H9 (cell line): Measurements from ENCODE around the gene OR2T27. TPM values are rescaled to one million over a fixed set of nuclear protein-coding genes. Genes with fewer than 3 reads are reported as not detected.
"Not testable (repeated sequence)": the region's sequence is repeated elsewhere in the genome, so short reads cannot be mapped to it uniquely, and the experiment has no call there.

Experiments used
- DNase-seq: peaks from one replicate; pipeline ENCODE4 v3.0.0-alpha.2; 2017
- H2AFZ ChIP-seq: one replicate; pipeline ENCODE4 v1.6.1; 2013; ENCODE audit warnings: mild to moderate bottlenecking, low read length, control low read depth, moderate library complexity
- H2AK5ac ChIP-seq: 2 replicates; pipeline ENCODE4 v1.6.1; 2013; ENCODE audit warnings: low read length, control low read depth, mixed read lengths; ENCODE audit not compliant: insufficient read length
- H2BK120ac ChIP-seq: one replicate; pipeline ENCODE4 v1.6.1; 2013; ENCODE audit warnings: low read depth, mild to moderate bottlenecking, low read length, control low read depth, inconsistent platforms; ENCODE audit not compliant: poor library complexity, severe bottlenecking
- H2BK12ac ChIP-seq: 2 replicates; pipeline ENCODE4 v1.6.1; 2013; ENCODE audit warnings: low read length, control low read depth, mixed read lengths, low read depth; ENCODE audit not compliant: insufficient read length
- H2BK15ac ChIP-seq: 2 replicates; pipeline ENCODE4 v1.6.1; 2013; ENCODE audit warnings: low read depth, low read length, control low read depth
- H2BK20ac ChIP-seq: one replicate; pipeline ENCODE4 v1.6.1; 2013; ENCODE audit warnings: low read depth, mild to moderate bottlenecking, low read length, control low read depth, inconsistent platforms; ENCODE audit not compliant: poor library complexity, severe bottlenecking
- H2BK5ac ChIP-seq: 2 replicates; pipeline ENCODE4 v1.6.1; 2013; ENCODE audit warnings: low read length, control low read depth, mixed read lengths; ENCODE audit not compliant: insufficient read length
- H3K14ac ChIP-seq: 2 replicates; pipeline ENCODE4 v1.6.1; 2013; ENCODE audit warnings: low read length, control low read depth; ENCODE audit not compliant: insufficient read depth
- H3K18ac ChIP-seq: 2 replicates; pipeline ENCODE4 v1.6.1; 2013; ENCODE audit warnings: low read depth, mild to moderate bottlenecking, mixed read lengths, low read length, control low read depth; ENCODE audit not compliant: insufficient read length
- H3K23ac ChIP-seq: 2 replicates; pipeline ENCODE4 v1.6.1; 2013; ENCODE audit warnings: low read length, control low read depth, mixed read lengths, low read depth; ENCODE audit not compliant: insufficient read length
- H3K23me2 ChIP-seq: 2 replicates; pipeline ENCODE4 v1.6.1; 2013; ENCODE audit warnings: low read depth, mild to moderate bottlenecking, mixed read lengths, low read length, control low read depth; ENCODE audit not compliant: insufficient read length, poor library complexity, severe bottlenecking
- H3K27ac ChIP-seq: 2 replicates; pipeline ENCODE4 v1.5.1; 2013; ENCODE audit warnings: low read length, control low read depth, mixed read lengths, low read depth; ENCODE audit not compliant: insufficient read length
- H3K27me3 ChIP-seq: 2 replicates; pipeline ENCODE4 v1.6.1; 2013; ENCODE audit warnings: low read length, control low read depth, inconsistent platforms; ENCODE audit not compliant: insufficient read depth
- H3K4ac ChIP-seq: 2 replicates; pipeline ENCODE4 v1.6.1; 2013; ENCODE audit warnings: low read depth, mild to moderate bottlenecking, control low read depth, inconsistent platforms, low read length, moderate library complexity
- H3K4me1 ChIP-seq: 2 replicates; pipeline ENCODE4 v1.6.1; 2013; ENCODE audit warnings: low read length, control low read depth, inconsistent platforms; ENCODE audit not compliant: insufficient read depth
- H3K4me2 ChIP-seq: 2 replicates; pipeline ENCODE4 v1.6.1; 2013; ENCODE audit warnings: low read length, control low read depth, mixed read lengths; ENCODE audit not compliant: insufficient read length, insufficient read depth
- H3K56ac ChIP-seq: 2 replicates; pipeline ENCODE4 v1.6.1; 2013; ENCODE audit warnings: low read depth, mild to moderate bottlenecking, mixed read lengths, low read length, control low read depth; ENCODE audit not compliant: insufficient read length
- H3K79me1 ChIP-seq: 2 replicates; pipeline ENCODE4 v1.6.1; 2013; ENCODE audit warnings: low read depth, mild to moderate bottlenecking, moderate library complexity, low read length, control low read depth, inconsistent platforms; ENCODE audit not compliant: insufficient read depth, poor library complexity, severe bottlenecking
- H3K79me2 ChIP-seq: 2 replicates; pipeline ENCODE4 v1.6.1; 2013; ENCODE audit warnings: low read length, control low read depth, inconsistent platforms; ENCODE audit not compliant: insufficient read depth
- H3K9ac ChIP-seq: 2 replicates; pipeline ENCODE4 v1.6.1; 2013; ENCODE audit warnings: low read length, control low read depth, mixed read lengths; ENCODE audit not compliant: insufficient read length; ENCODE audit errors: extremely low read depth
- H3K9me3 ChIP-seq: one replicate; pipeline ENCODE4 v1.6.1; 2013; ENCODE audit warnings: low read depth, low read length, inconsistent platforms; ENCODE audit not compliant: control insufficient read depth
- H3T11ph ChIP-seq: one replicate; pipeline ENCODE4 v1.6.1; 2013; ENCODE audit warnings: mild to moderate bottlenecking, low read length, control low read depth, inconsistent platforms
- H4K20me1 ChIP-seq: one replicate; pipeline ENCODE4 v1.6.1; 2013; ENCODE audit not compliant: control insufficient read depth, insufficient read length, insufficient read depth
- H4K5ac ChIP-seq: 2 replicates; pipeline ENCODE4 v1.6.1; 2013; ENCODE audit warnings: low read depth, mild to moderate bottlenecking, mixed read lengths, low read length, control low read depth; ENCODE audit not compliant: insufficient read length
- H4K8ac ChIP-seq: replicated peaks from 2 replicates; pipeline ENCODE4 v1.6.1; 2013; ENCODE audit warnings: low read length, control low read depth, mixed read lengths, low read depth; ENCODE audit not compliant: insufficient read length
- H4K91ac ChIP-seq: 2 replicates; pipeline ENCODE4 v1.6.1; 2013; ENCODE audit warnings: low read depth, mild to moderate bottlenecking, moderate library complexity, mixed read lengths, low read length, control low read depth; ENCODE audit not compliant: insufficient read length
- H3K27ac Mint-ChIP-seq, 3 experiments: 2 replicates in 2 of 3; 3 replicates in 1 of 3; pipeline ENCODE4 v1.8.0; 2020 to 2021; ENCODE audit warnings: mixed read lengths in 3 of 3, mild to moderate bottlenecking in 1 of 3, moderate library complexity in 1 of 3
- H3K27me3 Mint-ChIP-seq: 2 replicates; pipeline ENCODE4 v1.8.0; 2021; ENCODE audit warnings: low read depth, mild to moderate bottlenecking, moderate library complexity, mixed read lengths
- H3K36me3 Mint-ChIP-seq, 3 experiments: 2 replicates in 2 of 3; 3 replicates in 1 of 3; pipeline ENCODE4 v1.8.0; 2020 to 2021; ENCODE audit warnings: low read depth in 3 of 3, mixed read lengths in 3 of 3; ENCODE audit not compliant: insufficient read depth in 1 of 3
- H3K4me1 Mint-ChIP-seq, 2 experiments: 2 replicates each; pipeline ENCODE4 v1.8.0; 2020; ENCODE audit warnings: mixed read lengths in 2 of 2
- H3K4me3 Mint-ChIP-seq, 2 experiments: 2 replicates in 1 of 2; 3 replicates in 1 of 2; pipeline ENCODE4 v1.8.0; 2020 to 2021; ENCODE audit warnings: mild to moderate bottlenecking in 2 of 2, mixed read lengths in 2 of 2, moderate library complexity in 1 of 2
- H3K9me3 Mint-ChIP-seq, 2 experiments: 2 replicates in 1 of 2; 3 replicates in 1 of 2; pipeline ENCODE4 v1.8.0; 2020; ENCODE audit warnings: mild to moderate bottlenecking in 2 of 2, mixed read lengths in 2 of 2, moderate library complexity in 1 of 2
- WGBS: extraction: QIAGEN DNeasy Blood & Tissue Kit; methylation state at CpG from one replicate; pipeline ENCODE4 v1.1.7; 2013; ENCODE audit warnings: missing lambda C conversion rate, low lambda C conversion rate, mixed read lengths; ENCODE audit not compliant: insufficient read length; ENCODE audit errors: extremely low coverage; 5-methylcytosine and 5-hydroxymethylcytosine counted together
- total RNA-seq: library from RNA; stranded (reverse); gene quantifications from 2 replicates; pipeline ENCODE4 v1.2.1, GENCODE V29; 2021

OR2T27 gene
- total RNA-seq, 1 experiment from 2014 or later, result not detected

GRCh38 chr1:248634991-248635390 lies 20.3 kb downstream of the OR2T27 start, which contains the start of gene OR2T11:
Gene OR2T11 (minus strand): TSS chr1:248635091. CDS start chr1:248627128, 7,963 bp downstream.
- H3K27ac ChIP-seq, H2BK5ac ChIP-seq, H3K23me2 ChIP-seq, H3K9ac ChIP-seq, H2AK5ac ChIP-seq, H3K56ac ChIP-seq, H3T11ph ChIP-seq, H3K4me1 ChIP-seq, H3K18ac ChIP-seq, H4K20me1 ChIP-seq, H2BK15ac ChIP-seq, H3K4me2 ChIP-seq, DNase-seq, H3K27me3 ChIP-seq, H2BK120ac ChIP-seq, H4K91ac ChIP-seq, H3K23ac ChIP-seq, H2AFZ ChIP-seq, H4K5ac ChIP-seq, H2BK20ac ChIP-seq, H3K79me2 ChIP-seq, H3K27me3 Mint-ChIP-seq, H3K4me1 Mint-ChIP-seq, H3K27ac Mint-ChIP-seq, H2BK12ac ChIP-seq, H3K36me3 Mint-ChIP-seq, H3K79me1 ChIP-seq, H3K4ac ChIP-seq, H4K8ac ChIP-seq, H3K4me3 Mint-ChIP-seq, H3K14ac ChIP-seq: not testable (repeated sequence)
- H3K9me3 Mint-ChIP-seq, result peaks cover 26 to 27% of the 10 kb centered on the region in 2 experiments
- no CpG with 5 or more reads among the region's 2 CpGs for WGBS
- H3K9me3 ChIP-seq, result peaks cover 16% of the 10 kb centered on the region
